ENCODE measurements around the gene TNPO1. TPM values are rescaled to one million over a fixed set of nuclear protein-coding genes. Genes with fewer than 3 reads are reported as not detected.

Gene TNPO1
- total RNA-seq, result 149 TPM

GRCh38 chr5:72816284-72817075, at the start of gene TNPO1:
Gene TNPO1 (plus strand): TSS chr5:72816661. CDS start chr5:72816738, 77 bp downstream.

GRCh38 chr5:72955768-72956323, 139.4 kb downstream of the TNPO1 start, which contains the start of gene FCHO2:
Gene FCHO2 (plus strand): TSS chr5:72956041. CDS start chr5:72956097, 56 bp downstream.

Small RNA genes lying within 50 kb of the gene (small RNA-seq; reads per million reads assigned to genes)
- gene MIR4804 (not detected), gene RF00019 (not detected)

Other genes with a start within 250 kb of the TNPO1 start
- gene FCHO2, start 139.4 kb downstream of the TNPO1 start, total RNA-seq, result 52.4 TPM